GM13977 (cell line): ENCODE data around the gene SEPTIN2.

Experiments used
- DNase-seq: peaks from one replicate; pipeline ENCODE4 v3.0.0; 2012; ENCODE audit warnings: low spot score
- in situ Hi-C: fragments of 300-500 bp; cut with MboI; formaldehyde crosslinking; loops from one replicate; pipeline ENCODE4 v1.12.0; 2022; ENCODE audit warnings: low sequenced_read_pairs, low pct_unique_long_range_greater_than_20kb, mixed read lengths, inconsistent platforms; ENCODE audit not compliant: unreplicated experiment
- TF ChIP-seq, protein P1 (sequence below): IDR thresholded peaks from 2 replicates; pipeline ENCODE4 v1.5.1; 2012; ENCODE audit warnings: mild to moderate bottlenecking, control low read depth; ENCODE audit not compliant: insufficient read depth; ENCODE audit errors: extremely low read depth, missing control alignments

SEPTIN2 gene

DNA sequence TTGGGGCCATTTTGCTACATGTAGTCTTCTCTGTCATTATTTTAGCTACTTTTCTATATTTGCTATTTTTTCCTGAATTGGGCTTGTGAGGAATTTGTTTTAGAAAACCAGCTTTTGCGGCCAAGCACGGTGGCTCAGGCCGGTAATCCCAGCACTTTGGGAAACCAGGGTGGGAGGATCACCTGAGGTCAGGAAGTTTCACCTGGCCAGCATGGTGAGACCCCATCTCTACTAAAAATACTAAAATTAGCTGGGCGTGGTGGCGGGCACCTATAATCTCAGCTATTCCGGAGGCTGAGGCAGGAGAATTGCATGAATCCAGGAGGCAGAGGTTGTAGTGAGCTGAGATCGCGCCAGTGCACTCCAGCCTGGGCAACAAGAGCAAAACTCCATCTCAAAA, 4.7 kb downstream of the SEPTIN2 start:
- TF ChIP-seq, protein P1, sequence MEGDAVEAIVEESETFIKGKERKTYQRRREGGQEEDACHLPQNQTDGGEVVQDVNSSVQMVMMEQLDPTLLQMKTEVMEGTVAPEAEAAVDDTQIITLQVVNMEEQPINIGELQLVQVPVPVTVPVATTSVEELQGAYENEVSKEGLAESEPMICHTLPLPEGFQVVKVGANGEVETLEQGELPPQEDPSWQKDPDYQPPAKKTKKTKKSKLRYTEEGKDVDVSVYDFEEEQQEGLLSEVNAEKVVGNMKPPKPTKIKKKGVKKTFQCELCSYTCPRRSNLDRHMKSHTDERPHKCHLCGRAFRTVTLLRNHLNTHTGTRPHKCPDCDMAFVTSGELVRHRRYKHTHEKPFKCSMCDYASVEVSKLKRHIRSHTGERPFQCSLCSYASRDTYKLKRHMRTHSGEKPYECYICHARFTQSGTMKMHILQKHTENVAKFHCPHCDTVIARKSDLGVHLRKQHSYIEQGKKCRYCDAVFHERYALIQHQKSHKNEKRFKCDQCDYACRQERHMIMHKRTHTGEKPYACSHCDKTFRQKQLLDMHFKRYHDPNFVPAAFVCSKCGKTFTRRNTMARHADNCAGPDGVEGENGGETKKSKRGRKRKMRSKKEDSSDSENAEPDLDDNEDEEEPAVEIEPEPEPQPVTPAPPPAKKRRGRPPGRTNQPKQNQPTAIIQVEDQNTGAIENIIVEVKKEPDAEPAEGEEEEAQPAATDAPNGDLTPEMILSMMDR = no peak
- no peak for DNase-seq
- in situ Hi-C loops = no loop called here

DNA sequence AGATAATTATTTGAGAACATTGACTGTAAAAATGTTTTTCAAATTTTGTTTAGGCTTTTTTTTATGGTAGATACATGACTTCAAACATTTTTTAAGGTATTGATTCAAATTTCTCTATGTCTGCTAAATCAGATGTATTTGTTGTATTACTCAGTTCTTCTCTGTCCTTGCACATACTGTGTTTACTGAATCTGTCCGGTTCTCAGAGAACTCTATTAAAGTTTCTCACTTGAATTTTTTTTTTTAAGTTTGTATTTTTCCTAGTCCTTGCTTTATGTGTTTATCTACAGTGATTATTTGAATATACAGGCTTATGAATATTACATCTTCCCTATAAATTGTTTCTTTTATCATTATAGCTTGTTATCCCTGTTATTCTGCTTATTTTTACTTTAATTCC, 5.3 kb downstream of the SEPTIN2 start:
- TF ChIP-seq, protein P1 = no peak
- in situ Hi-C loops = no loop called here
- DNase-seq = no peak

DNA sequence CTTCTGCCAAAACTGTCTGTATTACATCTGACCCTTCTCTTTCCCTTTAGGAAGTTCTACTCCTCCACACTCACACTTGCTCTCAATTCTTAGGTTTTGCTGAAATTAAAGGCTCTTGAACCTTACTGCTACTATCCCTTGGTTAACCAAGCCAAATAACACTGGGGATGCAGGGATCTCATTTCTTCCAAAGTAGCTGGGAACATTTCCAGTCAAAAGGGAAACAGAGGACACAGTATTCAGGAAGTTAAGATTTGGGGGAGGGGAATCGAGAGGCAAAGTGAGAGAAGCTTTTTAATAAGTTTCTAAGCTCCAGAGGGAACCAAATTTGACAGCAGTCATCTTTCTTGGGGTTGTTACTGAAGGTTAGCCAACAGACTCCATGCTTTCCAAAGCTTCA, 6.2 kb downstream of the SEPTIN2 start:
- in situ Hi-C loops = no loop called here
- TF ChIP-seq, protein P1 = no peak
- DNase-seq = no peak

DNA sequence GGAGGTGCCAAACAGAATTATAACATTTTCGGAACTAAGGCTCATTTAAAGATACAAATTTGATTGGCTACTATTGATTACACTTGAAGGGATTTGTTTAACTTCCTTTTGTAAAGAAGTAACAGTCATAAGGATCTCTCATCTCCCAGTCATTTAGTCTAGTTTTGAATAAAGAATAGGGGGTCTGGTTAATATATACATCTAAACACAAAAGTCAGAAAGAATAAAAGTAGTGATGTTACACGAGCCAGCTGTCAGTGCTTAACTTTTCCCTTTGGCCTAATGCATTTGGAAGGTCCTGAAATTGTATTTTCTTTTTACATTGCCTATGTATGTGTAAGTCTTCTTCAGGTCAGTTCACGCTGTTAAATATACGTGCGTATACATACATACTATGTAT, 8.1 kb downstream of the SEPTIN2 start:
- TF ChIP-seq, protein P1 = no peak
- in situ Hi-C loops = no loop called here
- no peak for DNase-seq

DNA sequence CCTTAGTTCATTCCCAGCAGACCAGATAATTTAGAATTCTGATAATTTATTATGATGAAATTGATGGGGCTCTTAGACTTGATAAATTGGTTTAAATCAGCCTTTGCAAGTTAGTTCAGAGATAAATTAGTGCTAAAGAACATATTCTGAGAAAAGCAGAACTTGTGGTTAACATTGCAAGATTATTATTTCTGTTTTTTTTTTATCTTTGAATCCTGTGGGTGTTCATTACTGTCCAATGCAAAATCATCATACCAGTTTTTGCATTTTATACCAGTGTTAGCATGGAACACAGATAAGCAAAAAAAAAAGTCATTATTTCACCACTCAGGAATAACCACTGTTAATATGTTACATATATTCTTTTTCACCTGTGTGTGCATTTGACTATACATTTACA, 9.1 kb downstream of the SEPTIN2 start:
- TF ChIP-seq, protein P1 = no peak
- in situ Hi-C loops = no loop called here
- DNase-seq = no peak

DNA sequence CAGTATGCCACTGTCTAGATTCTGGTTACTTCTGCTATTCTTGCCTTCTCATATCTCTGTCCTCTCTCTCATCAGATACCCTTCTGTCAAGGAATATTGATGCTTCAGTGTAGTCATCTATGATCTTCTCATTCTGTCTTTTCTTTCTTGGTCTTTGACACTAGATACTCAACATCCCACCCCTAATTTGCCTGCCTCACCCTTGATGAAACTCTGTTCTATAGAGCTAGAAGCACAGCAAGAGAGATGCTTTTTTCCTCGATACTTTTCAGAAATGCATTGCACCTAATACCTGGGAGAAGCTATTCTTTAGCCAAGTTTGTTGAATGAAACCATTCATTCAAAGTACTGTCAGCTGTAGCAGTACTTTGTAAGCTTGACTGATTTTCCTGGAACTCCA, 9.5 kb downstream of the SEPTIN2 start:
- in situ Hi-C loops = no loop called here
- DNase-seq = no peak
- TF ChIP-seq, protein P1 = no peak
